Astrocyte of the spinal cord (primary cell): ENCODE results near the gene TMTC2.

Source experiments
- DNase-seq: peaks from one replicate; pipeline ENCODE4 v3.0.0; 2011; ENCODE audit warnings: low read depth, low spot score
- H3K4me3 ChIP-seq: 2 replicates; pipeline ENCODE4 v1.5.1; 2011; ENCODE audit warnings: low read depth, mild to moderate bottlenecking, low read length, moderate library complexity
- in situ Hi-C: cut with HindIII; loops from 2 replicates; pipeline ENCODE4 v1.10.0; 2017; ENCODE audit warnings: low sequenced_read_pairs
- TF ChIP-seq, protein P1 (sequence below): IDR thresholded peaks from 2 replicates; pipeline ENCODE4 v1.5.1; 2012; ENCODE audit warnings: low read depth, mild to moderate bottlenecking, low read length, inconsistent platforms

The TMTC2 gene

GRCh38 chr12:83008703-83009102 lies 322.0 kb downstream of the TMTC2 start:
- TF ChIP-seq, protein P1, sequence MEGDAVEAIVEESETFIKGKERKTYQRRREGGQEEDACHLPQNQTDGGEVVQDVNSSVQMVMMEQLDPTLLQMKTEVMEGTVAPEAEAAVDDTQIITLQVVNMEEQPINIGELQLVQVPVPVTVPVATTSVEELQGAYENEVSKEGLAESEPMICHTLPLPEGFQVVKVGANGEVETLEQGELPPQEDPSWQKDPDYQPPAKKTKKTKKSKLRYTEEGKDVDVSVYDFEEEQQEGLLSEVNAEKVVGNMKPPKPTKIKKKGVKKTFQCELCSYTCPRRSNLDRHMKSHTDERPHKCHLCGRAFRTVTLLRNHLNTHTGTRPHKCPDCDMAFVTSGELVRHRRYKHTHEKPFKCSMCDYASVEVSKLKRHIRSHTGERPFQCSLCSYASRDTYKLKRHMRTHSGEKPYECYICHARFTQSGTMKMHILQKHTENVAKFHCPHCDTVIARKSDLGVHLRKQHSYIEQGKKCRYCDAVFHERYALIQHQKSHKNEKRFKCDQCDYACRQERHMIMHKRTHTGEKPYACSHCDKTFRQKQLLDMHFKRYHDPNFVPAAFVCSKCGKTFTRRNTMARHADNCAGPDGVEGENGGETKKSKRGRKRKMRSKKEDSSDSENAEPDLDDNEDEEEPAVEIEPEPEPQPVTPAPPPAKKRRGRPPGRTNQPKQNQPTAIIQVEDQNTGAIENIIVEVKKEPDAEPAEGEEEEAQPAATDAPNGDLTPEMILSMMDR = no peak
- in situ Hi-C loops = no loop called here
- no peak for DNase-seq
- no peak overlapping the region for H3K4me3 ChIP-seq

DNA sequence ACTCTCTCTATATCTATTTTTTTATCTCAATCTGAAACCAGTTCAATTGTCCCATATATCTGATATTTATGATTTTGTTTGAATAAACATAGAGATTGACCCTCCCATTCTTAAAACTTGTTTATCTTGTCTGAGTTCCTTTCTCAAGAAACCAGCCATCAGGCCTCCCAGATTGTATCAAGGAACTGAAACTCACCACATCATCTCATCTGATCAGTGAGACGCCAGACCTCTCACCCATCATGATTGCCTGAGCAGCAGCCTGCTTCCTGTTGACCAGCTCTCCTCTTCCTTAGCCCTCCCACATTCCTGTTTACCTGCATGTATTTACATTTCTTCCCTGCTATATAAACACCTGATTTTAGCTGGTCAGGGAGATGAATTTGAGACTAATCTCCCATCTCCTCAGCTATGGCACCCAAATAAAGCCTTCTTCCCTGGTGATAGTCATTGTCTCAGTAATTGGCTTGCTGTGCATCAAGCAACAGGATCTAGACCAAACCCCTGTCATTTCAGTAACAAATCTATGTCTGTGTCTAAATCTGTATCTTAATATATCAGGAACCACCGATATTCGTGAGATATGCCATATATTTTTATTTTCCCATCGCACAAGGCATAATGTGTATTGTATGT lies 323.6 kb downstream of the TMTC2 start:
- TF ChIP-seq, protein P1 = no peak
- no peak for DNase-seq
- no peak overlapping the region for H3K4me3 ChIP-seq
- in situ Hi-C loops = no loop called here

DNA sequence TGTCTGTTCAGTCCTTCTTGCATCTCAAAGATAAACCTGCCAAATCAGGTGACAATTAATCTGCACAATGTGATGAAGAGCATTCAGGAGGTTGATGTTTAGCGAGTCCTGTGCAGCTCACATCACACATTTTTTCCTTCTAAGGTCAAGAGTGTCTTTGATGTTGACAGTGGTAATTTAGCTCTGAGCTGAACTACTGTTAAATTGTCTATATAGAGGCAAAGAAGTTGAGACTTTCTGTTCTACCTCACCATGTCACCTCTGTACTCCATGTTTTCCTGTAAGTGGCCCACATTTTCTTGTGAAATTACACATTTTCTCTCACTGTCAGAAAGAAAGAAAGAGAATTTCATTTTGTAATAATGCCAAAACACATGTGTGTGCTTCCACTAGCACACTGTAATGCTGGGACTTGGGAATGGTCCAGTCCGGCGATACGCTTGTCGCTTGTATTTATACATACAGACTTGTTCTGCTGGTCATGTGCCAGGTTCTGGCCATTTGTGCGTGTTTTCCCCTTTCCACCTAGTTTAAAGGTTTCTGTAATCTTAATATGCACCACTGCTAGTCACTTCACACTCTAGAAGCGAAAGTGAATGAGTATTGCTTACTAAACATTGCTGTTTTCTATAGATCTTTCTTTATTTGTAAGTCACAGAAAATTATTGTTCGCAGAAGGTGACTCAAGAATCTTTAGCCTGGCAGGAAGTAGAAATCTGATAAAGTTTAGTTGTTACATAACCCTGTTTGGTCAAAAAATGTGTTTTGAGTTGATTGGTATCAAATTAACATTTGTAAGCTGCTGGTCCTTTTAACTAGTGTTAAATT lies 328.9 kb downstream of the TMTC2 start:
- H3K4me3 ChIP-seq = peak overlapping the region; percentile 22
- TF ChIP-seq, protein P1 = no peak
- DNase-seq = peak; percentile 40
- in situ Hi-C loops = no loop called here

DNA sequence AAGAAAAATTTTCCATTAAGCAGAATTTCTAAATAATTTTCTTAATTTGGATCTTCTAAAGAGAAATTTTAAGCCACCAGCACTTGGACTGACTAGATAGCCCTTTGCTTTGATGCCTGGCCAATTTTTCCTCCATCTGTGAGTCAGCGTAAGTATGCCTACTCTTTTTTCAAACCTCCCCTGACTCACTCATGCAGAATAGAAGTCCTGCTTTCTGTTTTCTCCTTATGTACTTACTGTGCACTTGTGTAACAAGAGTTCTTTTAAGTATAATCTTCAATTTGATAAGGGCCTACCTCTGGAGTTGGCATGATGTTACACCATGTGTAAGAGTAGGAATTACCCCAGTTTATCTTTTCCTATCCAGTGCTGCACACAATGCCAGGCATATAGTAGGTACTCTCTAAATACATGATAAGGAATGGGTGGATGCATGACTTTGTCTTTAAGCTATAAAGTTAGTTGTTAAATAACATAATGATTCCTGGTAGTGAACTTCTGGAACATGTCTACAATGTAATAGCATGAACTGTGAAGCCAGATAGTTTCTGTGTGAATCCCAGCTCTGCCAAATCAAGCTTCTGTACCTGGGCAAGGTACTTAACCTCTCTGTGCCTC lies 329.6 kb downstream of the TMTC2 start:
- TF ChIP-seq, protein P1 = no peak
- DNase-seq = peak; percentile 90
- in situ Hi-C loops = no loop called here
- peak overlapping the region; percentile 22 for H3K4me3 ChIP-seq

GRCh38 chr12:83016991-83017390 lies 330.3 kb downstream of the TMTC2 start:
- DNase-seq = no peak
- TF ChIP-seq, protein P1 = no peak
- in situ Hi-C loops = no loop called here
- no peak overlapping the region for H3K4me3 ChIP-seq

GRCh38 chr12:83018088-83018487 lies 331.4 kb downstream of the TMTC2 start:
- in situ Hi-C loops = no loop called here
- TF ChIP-seq, protein P1 = no peak
- no peak overlapping the region for H3K4me3 ChIP-seq
- DNase-seq = no peak
